Mammary epithelial cell (primary cell): Measurements from ENCODE around the gene FBXL17.

Experiments used
- CTCF ChIP-seq, 2 donors: IDR thresholded peaks in 1 of 2; conservative IDR thresholded peaks in 1 of 2; 2 replicates each; pipeline ENCODE4 v1.5.1; 2011 to 2012; ENCODE audit warnings: inconsistent platforms in 2 of 2, low read length in 2 of 2, mild to moderate bottlenecking in 2 of 2, control low read depth in 1 of 2, low read depth in 1 of 2; ENCODE audit not compliant: insufficient read depth in 1 of 2; ENCODE audit errors: extremely low read depth in 1 of 2
- EZH2 ChIP-seq: IDR thresholded peaks from 2 replicates; pipeline ENCODE4 v1.6.1; 2012; ENCODE audit warnings: low read length, inconsistent platforms, borderline replicate concordance

GRCh38 chr5:108271127-108271526 is 110.8 kb downstream of the FBXL17 start:
- TF ChIP-seq CTCF (conservative IDR thresholded peaks at IDR 0.05 in 1 of 2, IDR thresholded peaks at IDR 0.05 in 1 of 2; ENCODE audit: extremely low read depth in 1 of 2, insufficient read depth in 1 of 2, low read depth in 1 of 2, low read length in 2 of 2) (no peak), EZH2 (no peak)
